ACC112 (cell line): ENCODE results near the gene ITGA3.
"Not testable (repeated sequence)": the region's sequence is repeated elsewhere in the genome, so short reads cannot be mapped to it uniquely, and the experiment has no call there.

Experiments
- H2AFZ ChIP-seq: fragments of 200-600 bp; sonication (generic); one replicate; pipeline ENCODE4 v1.6.0; 2017; ENCODE audit warnings: antibody characterized with exemption, low read length; ENCODE audit not compliant: unreplicated experiment
- H3K27ac ChIP-seq: fragments of 200-600 bp; sonication (generic); 2 replicates; pipeline ENCODE4 v1.5.1; 2014; ENCODE audit warnings: low read depth, mild to moderate bottlenecking, antibody characterized with exemption, low read length, moderate library complexity
- H3K27me3 ChIP-seq: fragments of 200-600 bp; sonication (generic); 2 replicates; pipeline ENCODE4 v1.6.1; 2014; ENCODE audit warnings: mild to moderate bottlenecking, antibody characterized with exemption, low read length, moderate library complexity, mixed read lengths; ENCODE audit not compliant: insufficient read depth
- H3K36me3 ChIP-seq: fragments of 200-600 bp; sonication (generic); 2 replicates; pipeline ENCODE4 v1.6.1; 2016; ENCODE audit warnings: mild to moderate bottlenecking, antibody characterized with exemption, low read length, moderate library complexity, mixed read lengths; ENCODE audit not compliant: insufficient read depth
- H3K4me1 ChIP-seq: fragments of 200-600 bp; sonication (generic); one replicate; pipeline ENCODE4 v1.6.1; 2016; ENCODE audit warnings: low read length, mixed read lengths; ENCODE audit not compliant: insufficient read depth, unreplicated experiment, control insufficient read depth
- H3K4me3 ChIP-seq: fragments of 200-600 bp; sonication (generic); 2 replicates; pipeline ENCODE4 v1.5.1; 2014; ENCODE audit warnings: mild to moderate bottlenecking, low read depth, low read length
- H3K79me2 ChIP-seq: fragments of 200-600 bp; sonication (generic); one replicate; pipeline ENCODE4 v1.6.0; 2016; ENCODE audit warnings: low read length; ENCODE audit not compliant: control insufficient read depth, unreplicated experiment, insufficient read depth

ITGA3 gene

DNA sequence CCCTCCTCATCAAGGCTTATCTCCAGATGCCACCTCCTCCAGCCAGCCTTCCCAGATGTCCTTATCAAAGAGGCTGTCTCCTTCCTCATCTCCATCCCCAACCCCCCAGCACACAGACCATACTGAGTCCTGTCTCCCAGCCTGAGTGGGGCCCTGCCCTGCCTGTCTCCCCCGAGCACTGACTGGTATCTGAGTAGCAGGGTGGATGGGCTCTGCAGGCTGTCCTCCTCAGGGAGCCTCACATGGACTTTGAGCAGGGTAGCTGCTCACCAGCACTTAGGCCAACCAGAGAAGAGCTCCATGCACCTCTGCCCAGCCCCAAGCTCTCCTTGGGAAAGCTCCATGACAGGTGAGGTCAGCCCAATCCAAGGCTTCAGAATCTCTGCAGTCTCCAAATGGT lies 20.0 kb upstream of the ITGA3 start:
- H3K79me2 ChIP-seq, result no peaks in the 10 kb centered on the region

DNA sequence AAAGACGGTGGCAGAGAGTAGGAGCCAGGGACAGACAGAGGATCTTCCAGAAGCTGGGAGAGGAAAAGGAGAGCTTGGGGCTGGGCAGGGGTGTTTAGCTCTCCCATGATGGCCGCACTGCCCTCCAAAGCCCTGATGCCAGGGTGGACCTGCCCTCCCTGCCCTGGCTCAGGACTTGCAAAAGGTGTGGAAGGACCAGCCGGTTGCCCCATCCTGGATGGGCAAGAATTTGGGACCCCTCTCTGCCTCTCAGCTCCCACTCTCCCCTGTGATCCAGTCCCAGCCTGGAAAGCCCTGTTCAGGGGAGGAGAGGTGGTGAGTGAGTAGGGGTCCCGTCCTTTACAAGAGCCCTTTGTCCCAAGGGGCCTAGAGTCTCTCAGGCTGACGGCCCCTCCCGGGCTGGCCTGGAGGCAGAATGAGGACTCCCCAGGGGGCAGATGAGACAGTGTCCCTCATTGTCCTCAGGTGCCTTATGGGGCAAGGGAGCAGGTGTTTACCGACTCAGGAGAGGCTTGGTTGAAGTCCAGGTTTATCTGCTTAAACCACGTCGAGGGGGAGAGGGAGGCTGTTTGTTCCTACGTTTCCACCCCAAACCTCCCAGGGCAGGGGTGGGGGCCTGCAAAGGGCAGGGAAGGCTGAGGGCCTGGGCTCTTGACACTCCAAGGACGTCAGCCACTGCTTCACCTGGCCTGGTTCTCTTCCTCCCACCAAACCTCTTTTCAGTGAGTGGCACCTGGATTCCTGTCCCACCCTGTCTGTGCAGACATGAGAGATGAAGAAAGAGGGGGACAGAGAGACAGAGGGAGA lies 19.3 kb upstream of the ITGA3 start:
- H3K4me1 ChIP-seq, result peaks cover 30% of the 10 kb centered on the region
- no peaks in the 10 kb centered on the region for H3K79me2 ChIP-seq
- no peak overlapping the region for H3K27ac ChIP-seq
- H2AFZ ChIP-seq, result no peak overlapping the region
- no peaks in the 10 kb centered on the region for H3K36me3 ChIP-seq
- H3K4me3 ChIP-seq, result no peak overlapping the region
- H3K27me3 ChIP-seq, result no peaks in the 10 kb centered on the region

More for the DNA sequence above, 20.0 kb upstream of the ITGA3 start:
- no peak overlapping the region for H3K4me3 ChIP-seq
- H3K27ac ChIP-seq, result no peak overlapping the region
- no peaks in the 10 kb centered on the region for H3K36me3 ChIP-seq
- no peak overlapping the region for H2AFZ ChIP-seq
- no peaks in the 10 kb centered on the region for H3K27me3 ChIP-seq
- H3K4me1 ChIP-seq, result peaks cover 30% of the 10 kb centered on the region

DNA sequence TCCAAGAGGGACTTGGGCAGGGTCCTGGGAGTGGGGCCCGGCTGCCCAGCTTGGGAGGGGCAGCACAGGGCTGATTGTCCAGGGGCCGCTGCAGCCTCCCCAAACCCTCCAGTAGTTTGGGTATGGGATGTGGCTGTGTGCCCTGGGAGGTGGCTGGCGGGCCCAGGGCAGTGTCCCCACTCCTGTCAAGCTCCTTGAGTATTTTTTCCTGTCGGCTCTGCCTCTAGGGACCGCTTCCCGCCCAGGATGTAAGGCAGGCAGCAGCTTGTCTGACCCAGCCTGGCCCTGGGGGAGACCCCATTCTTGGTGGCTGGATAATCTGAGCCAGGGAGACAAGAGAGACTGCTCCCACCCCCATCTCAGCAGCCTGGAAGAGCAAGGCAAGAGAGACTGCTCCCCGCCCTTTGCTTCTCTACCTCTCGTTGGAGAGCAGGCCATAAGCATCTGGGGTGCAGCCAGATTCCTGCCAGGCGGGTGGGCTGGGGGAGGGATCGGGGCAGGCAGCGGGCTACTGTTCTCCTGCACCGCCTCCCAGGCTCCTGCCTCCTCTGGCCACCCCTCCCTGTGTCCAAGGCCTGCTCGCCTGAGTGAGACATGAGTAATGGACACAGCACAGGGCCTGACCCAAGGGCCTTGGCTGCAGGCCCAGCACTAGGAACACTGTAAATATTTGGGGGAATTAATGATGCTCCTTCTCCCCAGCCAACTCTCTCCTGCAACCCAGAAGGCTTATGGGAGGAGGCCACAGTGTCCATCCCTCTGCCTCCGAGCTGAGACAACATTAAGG lies 18.4 kb upstream of the ITGA3 start:
- Histone ChIP-seq H2AFZ (peak overlapping the region; percentile 23), H3K4me1 (peaks cover 30% of the 10 kb centered on the region), H3K36me3 (no peaks in the 10 kb centered on the region), H3K4me3 (no peak overlapping the region; the same call in 1 of the 2 replicates), H3K27me3 (no peaks in the 10 kb centered on the region), H3K27ac (0 out of 2 replicates have a peak overlapping the region, but pooled peaks have one; percentile 21), H3K79me2 (no peaks in the 10 kb centered on the region)

DNA sequence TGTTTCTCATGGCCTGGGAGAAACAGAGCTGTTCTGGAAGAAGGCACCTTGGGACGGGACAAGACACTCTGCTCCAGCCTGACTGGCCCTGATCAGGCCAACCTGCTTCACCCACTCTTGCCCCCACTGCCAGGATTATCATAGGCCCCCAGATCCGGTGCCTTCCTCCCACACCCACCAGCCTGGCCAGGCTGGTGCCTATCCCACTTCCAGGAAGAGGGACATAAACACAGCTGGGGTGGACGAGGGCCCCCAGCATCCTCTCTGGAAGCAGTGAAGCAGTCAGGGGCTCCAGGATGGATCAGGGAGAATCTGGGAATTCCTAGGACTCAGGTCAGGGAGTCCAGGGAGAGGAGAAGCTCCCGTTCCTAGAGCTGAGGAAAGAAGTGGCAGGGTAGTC lies 16.9 kb upstream of the ITGA3 start:
- no peaks in the 10 kb centered on the region for H3K27me3 ChIP-seq
- H2AFZ ChIP-seq, result no peak overlapping the region
- peaks cover 43% of the 10 kb centered on the region for H3K4me1 ChIP-seq
- H3K27ac ChIP-seq, result no peak overlapping the region
- H3K4me3 ChIP-seq, result no peak overlapping the region
- no peaks in the 10 kb centered on the region for H3K36me3 ChIP-seq
- H3K79me2 ChIP-seq, result no peaks in the 10 kb centered on the region

DNA sequence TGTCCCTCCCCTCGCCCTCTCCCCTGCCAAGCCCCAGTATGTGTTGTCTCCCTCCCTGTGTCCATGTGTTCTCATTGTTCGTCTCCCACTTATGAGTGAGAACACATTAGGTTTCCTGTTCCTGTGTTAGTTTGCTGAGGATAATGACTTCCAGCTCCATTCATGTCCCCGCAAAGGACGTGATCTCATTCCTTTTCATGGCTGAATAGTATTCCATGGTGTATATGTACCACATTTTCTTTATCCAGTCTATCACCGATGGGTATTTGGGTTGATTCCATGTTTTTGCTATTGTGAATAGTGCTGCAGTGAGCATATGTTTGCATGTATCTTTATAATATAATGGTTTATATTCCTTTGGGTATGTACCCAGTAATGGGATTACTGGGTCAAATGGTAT lies 15.4 kb upstream of the ITGA3 start:
- H3K27me3 ChIP-seq, H2AFZ ChIP-seq, H3K4me3 ChIP-seq, H3K36me3 ChIP-seq, H3K79me2 ChIP-seq, H3K27ac ChIP-seq: not testable (repeated sequence)
- peaks cover 38% of the 10 kb centered on the region for H3K4me1 ChIP-seq

DNA sequence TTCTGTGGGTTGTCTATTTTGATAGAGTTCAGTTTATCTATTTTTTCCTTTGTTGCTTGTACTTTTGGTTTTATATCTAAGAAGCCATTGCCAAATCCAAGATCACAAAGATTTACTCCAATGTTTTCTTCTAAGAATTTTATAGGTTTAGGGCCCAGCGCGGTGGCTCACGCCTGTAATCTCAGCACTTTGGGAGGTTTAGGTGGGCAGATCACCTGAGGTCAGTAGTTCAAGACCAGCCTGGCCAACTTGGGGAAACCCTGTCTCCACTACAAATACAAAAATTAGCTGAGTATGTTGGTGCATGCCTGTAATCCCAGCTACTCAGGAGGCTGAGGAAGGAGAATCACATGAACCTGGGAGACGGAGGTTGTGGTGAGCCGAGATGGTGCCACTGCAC lies 13.7 kb upstream of the ITGA3 start:
- no peaks in the 10 kb centered on the region for H3K27me3 ChIP-seq
- H3K79me2 ChIP-seq, result no peaks in the 10 kb centered on the region
- H3K36me3 ChIP-seq, result no peaks in the 10 kb centered on the region
- no peak overlapping the region for H3K27ac ChIP-seq
- H2AFZ ChIP-seq, result no peak overlapping the region
- peaks cover 38% of the 10 kb centered on the region for H3K4me1 ChIP-seq
- H3K4me3 ChIP-seq, result no peak overlapping the region

DNA sequence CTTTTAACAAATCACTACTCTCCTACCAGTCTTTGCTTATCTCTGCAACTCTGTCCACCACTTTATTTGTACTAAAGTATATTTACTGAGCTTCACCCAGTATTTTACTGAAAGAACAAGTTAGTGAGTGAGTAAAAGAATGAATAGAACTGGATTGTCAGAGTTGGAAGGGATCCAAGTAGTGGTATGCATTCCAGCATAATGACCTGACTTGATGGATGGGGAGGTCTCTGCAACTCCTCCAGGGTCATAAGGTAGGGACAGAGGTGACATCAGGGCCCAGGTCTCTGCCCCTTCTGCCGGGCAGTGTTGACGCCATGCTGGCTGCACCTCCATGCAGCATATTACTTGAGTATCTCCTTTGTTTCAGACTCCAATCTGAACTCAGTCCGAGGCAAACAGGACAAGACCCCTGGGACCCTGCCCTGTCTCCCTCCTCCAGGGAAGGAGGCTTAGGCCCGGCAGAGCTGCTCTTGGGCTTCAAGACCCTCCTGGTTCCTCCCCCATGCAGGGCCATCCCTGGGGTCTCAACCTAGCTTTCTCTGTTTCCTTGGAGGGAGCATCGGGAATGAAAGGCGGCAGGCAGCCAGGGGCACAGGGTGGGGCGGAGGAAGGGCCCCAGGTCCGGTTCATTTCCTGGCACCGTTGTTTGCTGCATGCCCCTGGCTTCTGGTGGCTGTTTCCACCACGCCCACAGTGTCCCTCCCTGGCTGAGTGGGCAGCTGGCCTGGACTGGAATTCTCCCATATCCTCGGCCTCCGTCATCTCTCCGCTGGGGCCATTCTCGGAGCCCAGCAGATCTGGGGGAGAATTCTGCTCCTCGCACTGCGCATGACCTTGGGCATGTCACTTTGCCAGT lies 12.4 kb upstream of the ITGA3 start:
- H3K4me1 ChIP-seq, result peaks cover 39% of the 10 kb centered on the region
- H3K27ac ChIP-seq, result no peak overlapping the region

DNA sequence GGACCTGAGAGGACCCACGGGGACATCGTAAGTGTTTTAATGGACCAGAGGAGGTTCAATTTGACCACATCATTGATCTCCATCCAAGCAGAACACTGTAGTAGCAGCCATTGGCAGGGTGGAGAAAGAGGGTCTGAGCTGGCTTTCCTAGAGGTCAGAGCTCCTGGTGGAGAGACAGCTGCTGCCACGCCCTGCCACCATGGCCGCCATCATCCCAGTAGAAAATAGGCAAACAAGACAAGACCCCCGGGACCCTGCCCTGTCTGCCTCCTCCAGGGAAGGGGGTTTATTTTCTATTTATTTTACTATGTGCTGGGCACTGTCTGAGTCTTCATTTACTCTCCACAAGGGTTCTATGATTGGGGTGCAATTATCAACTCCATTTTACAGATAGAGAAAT lies 11.4 kb upstream of the ITGA3 start:
- Histone ChIP-seq H3K79me2 (no peaks in the 10 kb centered on the region), H3K4me3 (no peak overlapping the region), H3K4me1 (peaks cover 49% of the 10 kb centered on the region), H3K36me3 (no peaks in the 10 kb centered on the region), H3K27ac (no peak overlapping the region), H2AFZ (no peak overlapping the region), H3K27me3 (no peaks in the 10 kb centered on the region)

More for the DNA sequence above, 12.4 kb upstream of the ITGA3 start:
- no peaks in the 10 kb centered on the region for H3K79me2 ChIP-seq
- no peaks in the 10 kb centered on the region for H3K27me3 ChIP-seq
- H2AFZ ChIP-seq, result no peak overlapping the region
- H3K36me3 ChIP-seq, result no peaks in the 10 kb centered on the region
- H3K4me3 ChIP-seq, result no peak overlapping the region

DNA sequence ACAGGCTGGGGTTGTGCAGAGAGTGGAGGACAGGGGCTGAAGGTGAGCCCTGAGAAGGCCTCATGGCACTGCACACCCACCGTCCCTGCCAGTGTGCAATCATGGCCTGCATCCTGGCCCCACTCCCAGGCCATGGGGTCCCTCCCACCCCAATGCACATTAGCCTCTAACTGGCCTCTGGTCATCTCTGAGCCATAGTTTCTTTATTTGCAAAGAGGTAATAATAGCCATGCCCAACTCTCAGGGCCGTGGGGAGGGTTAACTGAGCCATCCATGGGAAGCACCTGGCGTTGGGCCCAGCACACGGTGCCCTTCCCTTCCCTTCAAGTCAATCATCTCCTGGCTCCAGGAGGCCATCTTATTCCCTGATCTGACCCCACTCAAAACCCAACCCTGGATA lies 10.8 kb upstream of the ITGA3 start:
- Histone ChIP-seq H3K4me3 (no peak overlapping the region), H3K79me2 (no peaks in the 10 kb centered on the region), H3K4me1 (peaks cover 56% of the 10 kb centered on the region), H3K36me3 (no peaks in the 10 kb centered on the region), H3K27me3 (no peaks in the 10 kb centered on the region), H3K27ac (no peak overlapping the region), H2AFZ (no peak overlapping the region)

DNA sequence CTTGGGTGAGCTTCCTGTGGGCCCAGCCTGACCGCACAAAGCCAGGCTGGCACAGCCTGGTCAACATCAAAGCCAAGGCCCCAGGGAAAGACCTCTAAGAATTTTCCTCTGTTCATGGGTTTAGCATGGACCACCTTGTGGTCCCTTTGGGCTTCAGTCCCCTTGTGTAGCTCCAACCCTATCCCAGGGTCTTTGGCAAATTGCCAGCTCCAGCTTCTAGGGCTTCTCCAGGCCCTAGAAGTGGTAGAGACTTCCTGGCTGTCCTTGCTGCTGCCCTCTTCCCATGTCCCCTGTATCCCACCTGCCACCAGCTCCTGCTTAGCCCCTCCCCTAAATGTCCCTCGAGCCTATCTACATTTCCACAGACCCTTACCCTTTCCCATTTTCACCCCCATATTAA lies 9.7 kb upstream of the ITGA3 start:
- Histone ChIP-seq H3K27ac (no peak overlapping the region), H2AFZ (no peak overlapping the region), H3K79me2 (no peaks in the 10 kb centered on the region), H3K4me3 (no peak overlapping the region), H3K27me3 (no peaks in the 10 kb centered on the region), H3K36me3 (no peaks in the 10 kb centered on the region), H3K4me1 (peaks cover 66% of the 10 kb centered on the region)
